Fibroblast of mammary gland (primary cell): ENCODE data around the gene DCAF10.

Experiments
- DNase-seq: peaks from one replicate; pipeline ENCODE4 v3.0.0-alpha.2; 2010; ENCODE audit warnings: low read depth
- H3K4me3 ChIP-seq: 2 replicates; pipeline ENCODE4 v1.5.1; 2011; ENCODE audit warnings: low read depth, mild to moderate bottlenecking, low read length, moderate library complexity; ENCODE audit not compliant: control insufficient read depth
- CTCF ChIP-seq: conservative IDR thresholded peaks from 2 replicates; pipeline ENCODE4 v1.5.1; 2011; ENCODE audit warnings: low read depth, low read length, inconsistent platforms; ENCODE audit not compliant: control insufficient read depth, insufficient read depth

Gene DCAF10

DNA sequence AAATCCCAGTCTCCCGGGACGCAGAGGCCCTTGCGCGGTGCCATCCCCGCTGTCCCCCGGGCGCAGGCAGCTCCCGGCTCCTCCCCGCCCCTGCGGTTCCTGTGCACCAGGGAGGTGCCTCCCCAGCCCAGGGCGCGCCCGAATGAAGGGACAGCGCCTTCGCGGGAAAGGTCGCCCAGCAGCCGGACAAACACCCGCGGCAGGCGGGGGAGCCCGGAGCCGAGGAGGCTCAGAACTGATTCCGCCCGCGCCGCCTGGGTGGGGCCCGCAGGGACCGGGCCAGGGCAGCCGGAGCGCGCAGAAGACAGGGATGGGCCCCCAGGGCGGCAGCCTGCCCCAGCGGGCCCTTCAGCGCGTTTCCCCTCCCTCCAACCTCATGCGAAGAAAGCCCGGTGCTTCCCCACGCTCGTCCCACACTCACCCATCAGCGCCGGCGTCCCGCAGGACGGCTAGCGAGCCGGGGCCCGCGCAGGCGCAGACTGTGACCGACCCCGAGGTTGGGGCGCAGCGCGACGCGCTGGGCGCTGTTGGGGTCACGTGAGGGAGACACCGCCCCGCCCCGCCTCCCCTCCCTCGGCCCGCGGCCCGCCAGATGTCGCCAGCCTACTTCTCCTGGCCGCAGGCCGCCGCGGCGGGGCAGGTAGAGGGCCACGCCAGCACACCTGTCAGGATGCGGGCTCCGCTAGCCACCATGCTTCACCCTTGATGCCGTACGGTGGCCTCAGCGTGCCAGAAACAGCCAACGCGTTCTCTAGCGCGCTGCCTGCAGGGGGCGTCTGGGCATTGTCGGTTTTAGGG is 103.2 kb downstream of the DCAF10 start, which contains the start of gene SLC25A51:
Gene SLC25A51, minus strand, starts transcription at position 481 of the 798 bp plus-strand sequence. CDS start 15,577 bp downstream, outside the sequence.
- peak; percentile 90 for DNase-seq
- TF ChIP-seq CTCF: peak; percentile 92
- peak within 1 kb of the TSS; percentile 88 for H3K4me3 ChIP-seq

GRCh38 chr9:37904445-37905130 is 104.0 kb downstream of the DCAF10 start:
- DNase-seq: peak; percentile 61
- H3K4me3 ChIP-seq: peak overlapping the region; percentile 88
- TF ChIP-seq CTCF: no peak

- DNase-seq: no peak
- H3K4me3 ChIP-seq: peak overlapping the region; percentile 88
- no peak for TF ChIP-seq CTCF
These were observed 104.5 kb downstream of the DCAF10 start for GRCh38 chr9:37905131-37905505.

DNA sequence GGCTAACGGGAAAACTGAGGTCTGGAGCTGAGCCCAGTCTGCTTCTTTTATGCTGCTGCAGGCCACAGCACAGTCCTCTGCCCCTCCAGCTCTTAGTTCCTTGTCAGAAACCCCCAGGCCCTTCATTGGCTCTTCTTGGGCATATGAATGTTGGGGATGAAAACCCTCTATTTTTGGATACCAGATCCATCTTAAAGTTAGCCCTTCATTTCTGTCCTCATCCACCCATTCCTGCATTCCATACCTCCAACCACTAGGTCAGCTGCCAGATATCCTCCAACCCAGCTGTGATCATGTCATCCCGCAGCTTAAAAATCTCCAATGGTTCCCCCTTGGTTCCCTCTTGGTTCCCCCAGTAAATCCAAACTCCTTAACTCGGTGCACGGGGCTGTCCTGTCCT is 105.2 kb downstream of the DCAF10 start:
- H3K4me3 ChIP-seq: no peak overlapping the region
- DNase-seq: no peak
- no peak for TF ChIP-seq CTCF

GRCh38 chr9:37906312-37907239 is 106.0 kb downstream of the DCAF10 start:
- DNase-seq: no peak
- no peak for TF ChIP-seq CTCF
- no peak overlapping the region for H3K4me3 ChIP-seq

GRCh38 chr9:37908283-37908682 is 107.7 kb downstream of the DCAF10 start:
- H3K4me3 ChIP-seq: no peak overlapping the region
- DNase-seq: no peak
- TF ChIP-seq CTCF: no peak
